ENCODE results near the gene SNX1.

The SNX1 gene

DNA sequence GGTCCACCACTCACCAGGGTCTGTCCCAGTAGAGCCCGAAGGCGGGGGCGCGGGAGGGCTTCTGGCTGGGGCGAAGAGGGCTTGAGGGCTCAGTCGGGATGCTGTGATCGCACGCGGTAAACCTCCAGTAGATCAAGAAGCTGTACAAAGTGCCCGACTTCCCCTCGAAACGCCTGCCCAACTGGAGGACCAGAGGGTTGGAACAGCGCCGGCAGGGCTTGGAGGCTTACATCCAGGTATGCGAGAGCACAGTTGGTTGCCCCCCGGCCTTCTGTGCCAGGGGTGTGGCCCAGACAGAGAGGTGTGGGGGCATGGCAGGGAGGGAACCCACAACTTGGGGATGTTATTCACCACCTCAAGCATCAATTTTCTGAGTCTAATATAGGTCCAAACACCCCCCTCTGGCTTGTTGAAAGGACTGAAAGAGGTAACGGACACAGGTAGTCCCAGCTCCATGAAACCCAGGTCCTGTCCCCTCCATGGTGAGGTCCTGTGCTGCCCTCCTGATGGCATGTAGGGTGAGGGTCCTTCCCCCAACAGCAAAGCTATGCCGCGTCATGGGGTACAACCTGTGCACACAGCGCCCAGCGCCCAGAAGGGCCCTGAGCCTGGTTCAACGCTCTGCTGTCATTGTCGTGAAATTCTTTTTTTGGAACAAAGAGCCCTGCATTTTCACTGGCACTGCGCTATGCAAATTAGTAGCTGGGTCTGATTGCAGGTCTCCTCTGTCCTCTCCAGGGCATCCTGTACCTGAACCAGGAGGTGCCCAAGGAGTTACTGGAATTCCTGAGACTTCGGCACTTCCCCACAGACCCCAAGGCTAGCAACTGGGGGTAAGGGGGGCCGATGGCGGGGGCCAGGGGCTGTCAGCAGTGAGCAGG is 57.0 kb downstream of the SNX1 start:
- no peak for TF ChIP-seq ZNF274 (IDR thresholded peaks at IDR 0.05; ENCODE audit: low read depth, low read length)
- H3K4me3 ChIP-seq (ENCODE audit: low read length): peak overlapping the region; percentile 77; the same call in 1 of the 2 replicates

DNA sequence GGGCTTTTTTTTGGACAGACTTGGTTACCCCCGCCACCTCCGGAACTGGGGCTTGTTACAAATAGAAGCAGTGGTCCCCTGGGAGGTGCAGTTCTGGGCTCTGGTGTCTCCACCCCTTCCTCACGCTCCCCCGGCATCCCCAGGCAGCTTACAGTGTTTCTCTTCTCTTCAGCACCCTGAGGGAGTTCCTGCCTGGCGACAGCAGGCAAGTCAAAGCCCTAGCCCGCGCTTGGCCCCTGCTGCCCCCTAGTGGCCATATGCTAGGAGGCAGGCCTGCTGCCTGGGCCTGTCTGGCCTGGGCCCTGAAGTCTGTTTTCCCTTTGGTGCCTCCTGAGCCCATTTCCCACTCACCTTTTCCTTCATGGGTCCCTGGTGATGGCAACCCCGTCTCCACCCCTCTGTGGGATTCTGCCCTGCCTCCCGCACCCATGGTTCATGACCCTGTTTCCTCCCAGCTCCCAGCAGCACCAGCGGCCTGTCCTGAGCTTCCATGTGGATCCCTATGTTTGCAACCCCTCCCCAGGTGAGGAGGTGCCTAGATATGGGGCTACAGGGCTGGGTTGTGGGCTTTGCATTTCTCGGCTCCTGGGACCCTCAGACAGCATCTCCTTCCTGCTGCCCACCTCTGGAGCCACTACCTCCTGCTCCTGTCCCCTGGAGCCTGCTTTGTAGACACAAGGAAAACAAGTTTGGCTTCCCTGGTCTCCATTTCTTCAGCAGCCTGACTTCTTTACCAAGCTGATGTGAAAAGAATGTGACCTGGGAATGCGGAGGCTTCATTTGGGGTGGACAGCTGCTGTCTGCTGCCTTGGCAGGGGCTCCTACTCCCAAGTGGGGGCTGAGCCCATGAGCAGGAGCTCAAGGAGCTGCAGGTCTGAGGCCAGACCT is 57.9 kb downstream of the SNX1 start:
- no peak for TF ChIP-seq ZNF274 (IDR thresholded peaks at IDR 0.05; ENCODE audit: low read depth, low read length)
- H3K4me3 ChIP-seq (ENCODE audit: low read length): peak overlapping the region; percentile 77; the same call in 1 of the 2 replicates

DNA sequence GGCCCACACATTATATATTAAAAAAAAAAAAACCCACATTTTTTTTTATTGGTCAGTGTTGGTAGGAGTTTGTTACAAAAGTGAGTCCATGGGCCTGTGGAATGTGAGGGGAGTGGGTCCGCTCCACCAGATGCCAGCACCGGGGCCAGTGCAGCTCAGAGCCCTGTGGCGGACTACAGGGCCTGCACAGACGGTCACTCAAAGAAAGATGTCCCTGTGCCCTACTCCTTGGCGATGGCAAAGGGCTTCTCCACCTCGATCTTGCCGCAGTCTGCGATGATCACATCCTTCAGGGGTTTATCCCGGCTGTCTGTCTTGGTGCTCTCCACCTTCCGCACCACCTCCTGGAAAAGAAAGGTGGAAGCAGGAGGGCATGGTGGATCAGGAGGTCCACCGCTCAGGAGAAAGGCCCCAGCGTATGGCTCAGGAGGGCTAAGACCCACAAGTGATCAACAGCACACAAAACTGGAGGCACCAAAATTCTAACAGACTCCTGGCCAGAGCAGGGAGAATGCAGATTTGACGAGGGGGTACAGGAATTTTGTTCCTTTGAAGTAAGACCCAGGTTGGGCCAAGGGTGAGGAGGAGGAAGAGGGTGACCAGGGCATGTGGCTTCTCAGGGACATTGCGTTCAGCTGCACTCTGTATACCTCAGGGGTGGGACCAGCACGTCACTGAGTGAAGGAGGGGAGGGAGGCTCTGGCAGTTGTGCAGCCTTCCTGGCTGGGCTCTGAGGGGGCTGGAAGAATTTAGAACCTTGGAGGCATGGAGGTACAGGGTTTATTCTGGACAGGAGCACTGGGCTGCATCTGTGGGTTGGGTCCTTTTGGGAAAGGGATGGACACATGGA is 60.2 kb downstream of the SNX1 start:
- H3K4me3 ChIP-seq (ENCODE audit: low read length): no peak overlapping the region
- TF ChIP-seq ZNF274 (IDR thresholded peaks at IDR 0.05; ENCODE audit: low read depth, low read length): no peak

DNA sequence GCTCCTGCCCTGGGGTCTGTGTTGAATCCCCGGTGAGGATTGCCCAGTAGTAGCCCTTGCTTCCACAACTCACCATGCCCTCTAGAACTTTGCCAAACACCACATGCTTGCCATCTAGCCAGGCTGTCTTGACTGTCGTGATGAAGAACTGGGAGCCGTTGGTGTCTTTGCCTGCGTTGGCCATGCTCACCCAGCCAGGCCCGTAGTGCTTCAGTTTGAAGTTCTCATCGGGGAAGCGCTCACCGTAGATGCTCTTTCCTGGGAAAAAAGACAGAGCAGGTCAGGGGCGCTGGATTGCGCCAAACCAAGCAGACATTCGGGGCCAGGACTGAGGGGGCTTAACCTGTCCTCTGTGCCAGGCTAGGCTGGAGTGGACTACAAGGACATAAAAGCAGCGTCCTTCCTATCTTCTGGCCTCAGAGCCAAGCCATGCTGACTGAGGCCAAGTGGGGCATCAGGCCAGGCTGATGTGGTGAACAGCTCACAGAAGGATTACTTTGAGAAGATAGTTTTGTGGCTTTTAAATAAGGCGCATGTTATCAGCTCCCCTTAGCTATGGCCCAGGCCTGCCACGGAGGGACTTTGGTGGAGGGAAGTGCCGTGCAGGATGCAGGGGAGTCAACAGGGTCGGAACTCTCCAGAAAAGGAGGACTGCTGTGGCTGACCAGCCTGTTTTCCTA is 61.0 kb downstream of the SNX1 start:
- H3K4me3 ChIP-seq (ENCODE audit: low read length): no peak overlapping the region
- TF ChIP-seq ZNF274 (IDR thresholded peaks at IDR 0.05; ENCODE audit: low read depth, low read length): no peak

DNA sequence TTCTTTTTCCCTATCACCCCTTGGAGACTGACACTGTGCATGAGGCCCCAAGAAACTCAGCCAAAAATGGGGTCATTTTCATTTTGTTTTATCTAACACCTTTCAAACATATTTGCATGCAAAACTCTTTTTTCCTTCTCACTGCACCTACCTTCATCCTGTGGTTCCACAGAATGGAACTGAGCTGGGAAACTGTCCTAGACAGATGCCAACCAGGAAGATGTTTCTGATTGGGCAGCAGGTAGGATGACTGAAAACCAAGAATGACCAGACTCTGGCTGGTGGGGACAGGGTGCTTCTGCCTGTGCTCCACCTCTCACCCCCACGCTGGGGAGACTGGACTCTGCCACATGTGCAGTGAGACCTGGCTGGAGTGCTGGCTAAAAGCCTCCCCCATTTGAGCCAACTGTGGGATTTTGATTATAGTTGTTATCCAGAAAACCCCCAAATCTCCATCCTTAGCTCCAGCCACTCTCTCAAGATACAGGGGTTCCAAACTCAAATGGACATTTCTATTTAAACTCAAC is 61.9 kb downstream of the SNX1 start:
- H3K4me3 ChIP-seq (ENCODE audit: low read length): no peak overlapping the region
- no peak for TF ChIP-seq ZNF274 (IDR thresholded peaks at IDR 0.05; ENCODE audit: low read depth, low read length)

DNA sequence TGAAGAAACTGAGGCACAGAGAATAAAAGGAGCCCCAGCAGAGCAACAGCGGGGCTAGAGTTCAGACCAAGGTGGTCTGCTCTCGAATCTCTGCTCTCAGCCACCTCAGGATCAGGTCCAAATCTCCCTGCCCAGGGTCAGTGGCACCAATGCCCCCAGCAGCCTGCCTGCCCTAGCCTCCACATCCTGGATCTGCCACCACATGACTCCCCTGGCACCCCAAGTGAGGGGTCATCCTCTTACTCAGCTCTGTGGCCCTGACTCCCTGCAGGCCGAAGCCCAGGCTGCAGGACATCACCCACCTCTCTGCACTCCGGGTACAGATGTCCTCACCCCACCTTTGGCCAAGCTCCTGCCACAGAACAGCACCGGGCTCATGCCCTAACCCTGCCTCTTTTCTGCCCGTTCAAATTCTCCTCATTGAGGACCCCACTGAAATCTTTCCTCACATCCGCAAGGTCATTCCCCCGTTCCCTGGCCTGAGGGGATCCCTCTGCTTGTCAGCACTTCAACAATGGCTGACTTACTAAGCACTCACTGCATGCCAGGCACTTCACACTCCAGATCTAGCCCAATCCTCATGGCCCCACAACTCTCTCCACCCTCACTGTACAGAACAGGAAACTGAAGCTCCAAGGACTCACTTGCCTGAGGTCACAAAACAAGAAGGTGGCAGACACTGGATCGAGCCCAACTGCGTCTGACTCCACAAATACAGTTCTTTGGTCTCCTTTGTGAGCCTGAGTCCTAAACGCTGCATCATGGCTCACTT is 62.8 kb downstream of the SNX1 start:
- TF ChIP-seq ZNF274 (IDR thresholded peaks at IDR 0.05; ENCODE audit: low read depth, low read length): no peak
- H3K4me3 ChIP-seq (ENCODE audit: low read length): no peak overlapping the region

DNA sequence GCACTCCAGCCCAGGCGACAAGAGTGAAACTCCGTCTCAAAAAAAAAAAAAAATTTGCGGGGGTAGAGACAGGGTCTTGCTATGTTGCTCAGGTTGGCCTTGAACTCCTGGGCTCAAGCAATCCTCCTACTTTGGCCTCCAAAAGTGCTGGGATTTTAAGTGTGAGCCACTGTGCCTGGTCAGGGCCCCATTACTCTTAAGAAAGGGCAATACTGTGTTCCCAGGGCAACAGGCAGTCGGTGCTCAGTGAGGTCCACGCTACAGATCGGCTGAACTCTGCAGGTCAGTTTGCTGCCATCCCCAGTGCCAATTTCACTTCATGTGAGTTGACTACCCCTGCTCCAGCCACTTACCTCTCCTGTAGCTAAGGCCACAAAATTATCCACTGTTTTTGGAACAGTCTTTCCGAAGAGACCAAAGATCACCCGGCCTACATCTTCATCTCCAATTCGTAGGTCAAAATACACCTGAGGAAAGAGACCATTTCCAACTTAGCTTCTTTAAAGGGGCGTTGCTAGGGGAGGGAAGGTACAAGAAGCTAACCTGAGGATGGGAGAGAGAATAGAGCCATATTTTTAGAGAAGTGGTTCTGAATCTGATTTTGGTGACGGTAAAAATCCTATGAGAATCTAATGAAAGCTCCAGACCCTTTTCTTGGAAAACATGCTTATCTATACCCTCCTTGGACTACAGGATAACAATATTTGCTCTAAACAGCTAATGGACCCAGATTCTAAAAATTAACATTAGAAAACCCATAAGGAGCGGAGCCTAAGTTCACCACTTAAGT is 66.1 kb downstream of the SNX1 start:
- TF ChIP-seq ZNF274 (IDR thresholded peaks at IDR 0.05; ENCODE audit: low read depth, low read length): no peak
- H3K4me3 ChIP-seq (ENCODE audit: low read length): peak overlapping the region; percentile 94

DNA sequence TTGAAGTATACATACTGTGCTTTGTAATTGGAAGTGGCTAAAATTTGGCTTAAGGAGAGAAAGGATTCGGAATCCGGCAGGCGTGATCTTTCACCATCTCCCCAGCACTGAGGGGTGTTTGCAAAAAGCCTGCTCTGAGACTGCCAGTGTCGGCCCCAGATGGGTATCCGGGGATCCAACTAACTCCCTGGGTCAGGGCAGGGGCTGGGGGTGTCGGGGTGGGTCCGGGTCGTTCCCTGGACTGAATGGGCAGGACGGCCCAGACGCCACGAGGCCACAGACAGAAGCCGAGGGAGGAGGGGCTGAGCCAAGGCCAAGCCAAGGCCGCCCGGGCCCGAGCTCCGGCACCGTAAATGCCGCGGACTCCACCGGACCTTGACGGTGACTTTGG is 66.7 kb downstream of the SNX1 start:
- TF ChIP-seq ZNF274 (IDR thresholded peaks at IDR 0.05; ENCODE audit: low read depth, low read length): no peak
- peak overlapping the region; percentile 94 for H3K4me3 ChIP-seq (ENCODE audit: low read length)

DNA sequence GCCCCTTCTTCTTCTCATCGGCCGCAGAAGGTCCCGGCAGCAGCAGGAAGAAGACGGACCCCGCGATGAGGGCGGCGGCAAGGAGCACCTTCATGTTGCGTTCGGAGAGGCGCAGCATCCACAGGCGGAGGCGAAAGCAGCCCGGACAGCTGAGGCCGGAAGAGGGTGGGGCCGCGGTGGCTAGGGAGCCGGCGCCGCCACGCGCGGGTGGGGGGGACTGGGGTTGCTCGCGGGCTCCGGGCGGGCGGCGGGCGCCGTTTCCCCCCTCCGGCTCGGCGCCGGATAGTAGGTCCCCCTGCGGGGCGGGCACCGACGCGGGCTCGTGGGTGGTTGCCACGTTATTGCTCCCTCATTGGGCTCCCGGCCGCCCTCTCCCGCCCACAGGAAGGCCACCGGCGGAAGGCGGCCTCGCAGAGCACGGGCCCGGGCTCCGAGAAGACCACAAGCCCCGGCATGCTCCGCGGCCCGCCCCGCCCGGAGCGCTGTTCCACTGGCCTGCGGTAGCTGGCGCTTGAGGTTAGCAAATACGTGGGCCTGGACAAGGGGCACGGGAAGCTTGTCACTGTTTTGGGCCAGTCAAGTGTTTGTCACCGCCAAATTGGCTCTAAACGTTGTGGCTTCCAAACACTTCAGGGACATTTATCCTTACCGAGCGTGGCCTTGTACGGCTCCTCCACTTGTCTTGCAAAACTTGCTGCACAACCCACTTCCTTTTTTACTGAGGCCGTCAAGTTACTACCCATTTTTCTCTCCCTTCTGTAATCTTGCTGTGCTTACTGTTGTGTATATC is 67.3 kb downstream of the SNX1 start, which contains the start of gene PPIB:
TSS of gene PPIB (minus strand) at position 154 of the 790 bp plus-strand sequence. CDS start at position 118, 36 bp downstream.
- TF ChIP-seq ZNF274 (IDR thresholded peaks at IDR 0.05; ENCODE audit: low read depth, low read length): no peak
- peak within 1 kb of the TSS; percentile 94 for H3K4me3 ChIP-seq (ENCODE audit: low read length)

DNA sequence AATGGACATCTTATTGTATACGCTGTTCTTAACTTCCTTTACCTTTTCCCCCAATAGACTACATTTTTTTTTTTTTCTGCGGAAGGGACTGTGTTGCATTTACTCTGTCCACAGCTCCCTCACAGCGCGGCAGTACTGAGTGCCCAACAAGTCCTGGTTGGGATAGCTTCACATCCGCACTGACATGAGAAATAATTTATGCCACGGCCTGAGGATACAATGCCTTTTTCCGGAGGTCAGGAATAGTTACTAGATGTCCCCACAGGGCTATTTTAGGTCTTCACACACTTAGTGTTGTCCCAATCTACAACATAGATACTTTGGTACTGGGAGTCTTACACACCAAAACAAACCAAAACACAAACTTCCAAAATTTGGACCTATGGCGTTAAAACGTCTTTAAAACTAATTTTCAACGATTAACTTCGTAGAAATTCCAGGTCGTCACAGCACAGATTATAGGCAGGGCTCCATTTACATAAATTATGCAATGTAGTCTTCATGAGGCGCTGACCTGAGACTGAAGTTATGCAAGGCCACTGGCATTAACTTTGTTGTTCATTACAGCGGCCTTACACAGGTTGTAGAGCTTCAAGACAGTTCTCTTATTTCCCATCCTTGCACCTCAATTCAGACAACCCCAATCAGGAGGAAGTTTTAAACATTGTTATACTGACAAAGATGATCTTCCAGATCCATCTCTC is 68.0 kb downstream of the SNX1 start:
- H3K4me3 ChIP-seq (ENCODE audit: low read length): peak overlapping the region; percentile 78
- no peak for TF ChIP-seq ZNF274 (IDR thresholded peaks at IDR 0.05; ENCODE audit: low read depth, low read length)
